HG03280 (cell line): ENCODE results near the gene CCDC172.

Source experiments
- ATAC-seq: cut with Tn5 transposase; IDR thresholded peaks from one replicate; pipeline ENCODE4 v1.9.1; 2021; ENCODE audit warnings: mild to moderate bottlenecking, moderate library complexity; ENCODE audit not compliant: unreplicated experiment

The CCDC172 gene

DNA sequence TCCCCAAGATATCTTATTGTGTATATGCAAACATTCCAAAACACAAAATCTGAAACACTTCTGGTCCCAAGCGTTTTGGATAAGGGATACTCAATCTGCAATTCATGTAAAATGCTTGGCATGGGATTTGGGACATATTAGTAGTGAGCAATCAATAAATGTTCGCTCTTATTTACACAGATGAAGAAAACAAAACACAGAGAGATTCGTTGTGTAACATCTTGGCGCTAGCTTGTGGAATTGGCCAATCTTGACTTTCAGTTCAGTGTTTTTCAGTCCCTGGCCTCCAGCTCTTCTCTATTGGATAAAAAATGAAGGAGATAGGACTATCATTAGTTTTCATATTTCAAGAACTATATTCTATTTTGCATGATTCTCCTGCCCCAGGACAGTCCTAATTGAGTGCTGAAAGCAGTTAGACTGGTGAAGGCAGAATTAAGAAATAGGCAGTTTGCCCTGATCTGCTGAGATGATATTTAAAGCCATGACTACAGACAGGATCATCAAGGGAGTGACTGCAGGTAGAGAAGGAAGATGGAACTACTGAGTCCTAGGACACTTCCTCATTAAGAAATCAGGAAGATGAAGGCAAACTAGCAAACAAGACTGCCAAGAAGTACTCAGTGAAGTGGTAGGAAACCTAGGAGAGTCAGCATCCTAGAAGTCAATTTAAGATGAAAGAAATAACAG is 105.2 kb downstream of the CCDC172 start:
- no peak for ATAC-seq
